Measurements from ENCODE around the gene TPX2. TPM values are rescaled to one million over a fixed set of nuclear protein-coding genes. Genes with fewer than 3 reads are reported as not detected.

Gene TPX2
- total and polyA plus RNA-seq, 2 of the 8 experiments (the other 6 are each of a cell fraction or from before 2014, with no cell fraction given) = 43.6 to 125 TPM

DNA sequence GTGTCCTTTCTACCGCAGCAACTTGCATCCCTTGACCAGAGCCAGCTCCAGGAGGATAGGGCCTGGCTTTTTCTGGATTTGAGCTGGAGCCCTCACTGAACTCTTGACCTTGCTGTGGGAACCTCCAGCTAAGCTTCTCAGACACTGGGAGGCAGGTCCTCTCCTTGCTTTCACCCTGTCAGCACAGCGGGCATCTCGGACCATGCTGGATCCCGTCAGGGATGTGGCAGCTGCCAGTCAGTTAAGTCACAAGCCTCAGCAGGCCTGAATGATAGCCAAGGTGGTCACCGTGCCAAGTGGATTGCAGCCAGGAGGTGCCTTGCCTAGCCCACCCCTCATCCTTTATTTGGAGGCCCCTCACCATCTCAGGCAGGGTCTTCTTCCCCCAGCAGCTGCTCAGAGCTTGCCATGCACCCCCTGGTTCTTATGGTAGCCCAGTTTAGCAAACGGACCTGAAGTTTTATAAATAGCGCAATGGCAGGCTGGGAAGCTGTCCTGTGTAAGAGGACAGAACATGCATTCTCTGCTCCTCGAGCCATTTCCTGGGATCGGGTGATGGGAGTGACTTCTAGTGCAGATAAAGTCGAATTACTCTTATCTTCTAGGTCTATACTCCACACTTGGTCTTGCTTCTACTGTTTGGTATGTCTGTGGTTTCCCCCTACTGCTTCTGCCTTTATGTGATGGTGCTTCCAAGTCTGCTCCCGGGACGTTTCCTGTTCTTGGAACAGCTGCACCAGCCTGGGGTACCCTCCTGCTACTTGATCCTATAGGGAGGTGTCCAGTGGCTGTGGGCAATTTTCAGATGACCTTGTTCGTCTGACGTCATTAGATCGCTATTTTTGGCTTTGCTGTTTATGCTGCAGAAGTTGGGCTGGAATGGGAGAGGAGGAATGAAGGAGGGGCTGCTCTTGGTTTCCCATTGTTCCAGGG lies 73.0 kb downstream of the TPX2 start:
- Histone ChIP-seq H2AFZ (ENCODE audit: low read length) (no peak overlapping the region), H3K14ac (ENCODE audit: insufficient read length) (no peak overlapping the region), H3K79me2 (ENCODE audit: control insufficient read depth in 1 of 2, insufficient read depth in 2 of 2, low read length in 2 of 2) (no peaks in the 10 kb centered on the region), H2BK20ac (ENCODE audit: low read length) (no peak overlapping the region), H3K4me3 (ENCODE audit: extremely low read depth in 1 of 4, insufficient read depth in 2 of 4, low read depth in 3 of 4, low read length in 4 of 4) (no peak overlapping the region), H3K18ac (ENCODE audit: extremely low read depth, low read length) (no peak overlapping the region), H3K9ac (replicated peaks in 1 of 4; ENCODE audit: extremely low read depth in 1 of 4, low read depth in 3 of 4, low read length in 3 of 4) (no peak overlapping the region), H3K23ac (ENCODE audit: insufficient read length) (no peak overlapping the region), H2AK5ac (ENCODE audit: low read depth, low read length) (no peak overlapping the region), H4K8ac (ENCODE audit: extremely low read depth, insufficient read depth, low read length) (no peak overlapping the region), H3K27me3 (replicated peaks in 1 of 4; ENCODE audit: control insufficient read depth in 3 of 4, extremely low read depth in 1 of 4, insufficient read depth in 3 of 4, low read length in 3 of 4) (no peaks in the 10 kb centered on the region), H3K56ac (replicated peaks; ENCODE audit: insufficient read length, low read depth, low read length) (no peak overlapping the region), H3K79me1 (ENCODE audit: low read depth, low read length) (no peaks in the 10 kb centered on the region), H3K9me3 (ENCODE audit: insufficient read depth in 2 of 2, low read depth in 1 of 2, low read length in 1 of 2) (no peaks in the 10 kb centered on the region), H3K23me2 (ENCODE audit: low read depth, low read length) (no peaks in the 10 kb centered on the region), H2BK12ac (ENCODE audit: low read depth, low read length) (no peak overlapping the region), H2BK15ac (ENCODE audit: low read length) (no peak overlapping the region), H3K4me1 (replicated peaks in 1 of 4; ENCODE audit: control insufficient read depth in 3 of 4, insufficient read depth in 4 of 4, low read length in 3 of 4) (peaks cover 4 to 9% (median 8%) of the 10 kb centered on the region in 4 experiments; a peak in 6 of 7 replicates), H2BK5ac (ENCODE audit: low read depth, low read length) (no peak overlapping the region), H3K4ac (replicated peaks; ENCODE audit: insufficient read length, low read depth, low read length) (no peak overlapping the region), H4K91ac (replicated peaks; ENCODE audit: insufficient read length, low read length) (no peak overlapping the region), H2BK120ac (replicated peaks; ENCODE audit: low read depth, low read length) (no peak overlapping the region), H3K36me3 (ENCODE audit: control insufficient read depth in 2 of 4, insufficient read depth in 4 of 4, low read length in 3 of 4) (no peaks in the 10 kb centered on the region), H3K27ac (ENCODE audit: low read depth, low read length) (no peak overlapping the region), H4K20me1 (replicated peaks in 1 of 2; ENCODE audit: control insufficient read depth in 1 of 2, insufficient read depth in 2 of 2, low read length in 2 of 2) (no peaks in the 10 kb centered on the region), H3K4me2 (ENCODE audit: insufficient read depth in 1 of 2, low read depth in 2 of 2, low read length in 2 of 2) (no peak overlapping the region), H4K5ac (ENCODE audit: insufficient read length, low read depth, low read length) (no peak overlapping the region)
- DNase-seq (ENCODE audit: low read depth in 1 of 2, low spot score in 2 of 2) (no peak), FAIRE-seq (no peak)
- ChIA-PET CTCF (ENCODE audit: partially characterized antibody) (interaction anchor here (1.2 to 2.6 kb wide), 2 partner anchors 11 to 35 kb away, joined by 3 to 12 read pairs; no protein-coding TSS in a partner anchor), POLR2A (ENCODE audit: partially characterized antibody) (no interaction called here)
- WGBS, 2 experiments (ENCODE audit: extremely low coverage in 1 of 2, insufficient coverage in 1 of 2, insufficient read length in 1 of 2, insufficient replicate concordance in 2 of 2, low coverage in 1 of 2, low lambda C conversion rate in 2 of 2, missing lambda C conversion rate in 1 of 2) = 89% methylated on average over 15 of the region's 15 CpGs; no CpG with 5 or more reads in 1 of the 2 experiments
- TF ChIP-seq YY1 (IDR thresholded peaks at IDR 0.05; ENCODE audit: low read depth, low read length) = no peak
- TF ChIP-seq RFX5 (IDR thresholded peaks at IDR 0.05; ENCODE audit: borderline replicate concordance, low read depth, low read length) = no peak
- no peak for TF ChIP-seq CTBP2 (IDR thresholded peaks at IDR 0.05; ENCODE audit: borderline replicate concordance, insufficient read depth, insufficient read length, low read length)
- no peak for TF ChIP-seq SP4 (IDR thresholded peaks at IDR 0.05; ENCODE audit: low read length)
- no peak for TF ChIP-seq PHF8 (conservative IDR thresholded peaks at IDR 0.05; ENCODE audit: low read depth, low read length)
- TF ChIP-seq RAD21 (IDR thresholded peaks at IDR 0.05 in 1 of 2, conservative IDR thresholded peaks at IDR 0.05 in 1 of 2; ENCODE audit: low read depth in 2 of 2, low read length in 2 of 2) = no peak
- TF ChIP-seq CHD2 (IDR thresholded peaks at IDR 0.05; ENCODE audit: low read length) = no peak
- TF ChIP-seq TAF7 (optimal IDR thresholded peaks at IDR 0.05; ENCODE audit: borderline replicate concordance, low read depth, low read length) = no peak
- TF ChIP-seq, protein P1, sequence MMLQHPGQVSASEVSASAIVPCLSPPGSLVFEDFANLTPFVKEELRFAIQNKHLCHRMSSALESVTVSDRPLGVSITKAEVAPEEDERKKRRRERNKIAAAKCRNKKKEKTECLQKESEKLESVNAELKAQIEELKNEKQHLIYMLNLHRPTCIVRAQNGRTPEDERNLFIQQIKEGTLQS (IDR thresholded peaks at IDR 0.05; ENCODE audit: insufficient read depth, low read depth, low read length) = no peak
- no peak for TF ChIP-seq ZNF274 (IDR thresholded peaks at IDR 0.05; ENCODE audit: borderline replicate concordance, extremely low read depth, low read length)
- no peak for TF ChIP-seq JUND (IDR thresholded peaks at IDR 0.05; ENCODE audit: low read length)
